CD4-positive, alpha-beta T cell treated with Interleukin-10 for 1 hour (primary cell): ENCODE results near the gene RASA4B.
"Not testable (repeated sequence)": the region's sequence is repeated elsewhere in the genome, so short reads cannot be mapped to it uniquely, and the experiment has no call there.

ENCODE experiments used
- DNase-seq: peaks from one replicate; pipeline ENCODE4 v3.0.0-alpha.2; 2020

Gene RASA4B

GRCh38 chr7:102517550-102518147, at the start of gene RASA4B:
RASA4B (minus strand) TSS chr7:102517777; CDS start chr7:102517710, 67 bp downstream.
- DNase-seq = peak; percentile 47

- not testable (repeated sequence) for DNase-seq
Observed at GRCh38 chr7:102550808-102551422, 33.3 kb upstream of the RASA4B start, which contains the start of gene SPDYE2. SPDYE2 (plus strand) TSS chr7:102551226; CDS start chr7:102553256, 2,030 bp downstream.

- DNase-seq = not testable (repeated sequence)
Observed at GRCh38 chr7:102546353-102546752, 28.8 kb upstream of the RASA4B start.

- DNase-seq = not testable (repeated sequence)
Observed at GRCh38 chr7:102545288-102545687, 27.7 kb upstream of the RASA4B start.

- DNase-seq = not testable (repeated sequence)
Observed at GRCh38 chr7:102544372-102544771, 26.8 kb upstream of the RASA4B start.

GRCh38 chr7:102543596-102543995, 26.0 kb upstream of the RASA4B start, which contains the start of gene UPK3BL2:
UPK3BL2 (minus strand) TSS chr7:102543696; CDS start chr7:102543636, 60 bp downstream.
- not testable (repeated sequence) for DNase-seq

- not testable (repeated sequence) for DNase-seq
Observed at GRCh38 chr7:102542771-102543170, 25.2 kb upstream of the RASA4B start.

GRCh38 chr7:102542083-102542482, 24.5 kb upstream of the RASA4B start:
- DNase-seq = not testable (repeated sequence)

GRCh38 chr7:102540604-102541003, 23.0 kb upstream of the RASA4B start:
- DNase-seq = not testable (repeated sequence)

- DNase-seq = not testable (repeated sequence)
Observed at GRCh38 chr7:102535062-102535615, 17.6 kb upstream of the RASA4B start.

- not testable (repeated sequence) for DNase-seq
Observed at GRCh38 chr7:102532127-102532526, 14.6 kb upstream of the RASA4B start.

GRCh38 chr7:102531583-102531982, 14.0 kb upstream of the RASA4B start:
- not testable (repeated sequence) for DNase-seq

- DNase-seq = not testable (repeated sequence)
Observed at GRCh38 chr7:102527822-102528793, 10.5 kb upstream of the RASA4B start.

- DNase-seq = not testable (repeated sequence)
Observed at GRCh38 chr7:102527182-102527581, 9.6 kb upstream of the RASA4B start.

- DNase-seq = not testable (repeated sequence)
Observed at GRCh38 chr7:102524803-102525202, 7.2 kb upstream of the RASA4B start.

- DNase-seq = not testable (repeated sequence)
Observed at GRCh38 chr7:102520797-102521196, 3.2 kb upstream of the RASA4B start.

GRCh38 chr7:102516951-102517350, 626 bp downstream of the RASA4B start:
- not testable (repeated sequence) for DNase-seq

GRCh38 chr7:102515889-102516288, 1.7 kb downstream of the RASA4B start:
- not testable (repeated sequence) for DNase-seq

- not testable (repeated sequence) for DNase-seq
Observed at GRCh38 chr7:102514881-102515721, 2.5 kb downstream of the RASA4B start.

- peak; percentile 29 for DNase-seq
Observed at GRCh38 chr7:102512642-102513221, 4.8 kb downstream of the RASA4B start.

- DNase-seq = not testable (repeated sequence)
Observed at GRCh38 chr7:102511860-102512522, 5.6 kb downstream of the RASA4B start.
